ENCODE measurements around the gene MERTK.

GRCh38 chr2:111932841-111933291 is 34.5 kb downstream of the MERTK start:
- TF ChIP-seq CTCF (IDR thresholded peaks at IDR 0.05) (no peak), POLR2A (IDR thresholded peaks at IDR 0.05) (no peak)

Data from right lobe of liver (tissue), 4 donors.